GM19193 (cell line): Measurements from ENCODE around the gene IGFBP4.

ENCODE experiments used
- POLR2A ChIP-seq: IDR thresholded peaks from 4 replicates; pipeline ENCODE4 v1.6.1; 2011; ENCODE audit not compliant: insufficient read depth, insufficient read length; ENCODE audit errors: extremely low read depth

The IGFBP4 gene

DNA sequence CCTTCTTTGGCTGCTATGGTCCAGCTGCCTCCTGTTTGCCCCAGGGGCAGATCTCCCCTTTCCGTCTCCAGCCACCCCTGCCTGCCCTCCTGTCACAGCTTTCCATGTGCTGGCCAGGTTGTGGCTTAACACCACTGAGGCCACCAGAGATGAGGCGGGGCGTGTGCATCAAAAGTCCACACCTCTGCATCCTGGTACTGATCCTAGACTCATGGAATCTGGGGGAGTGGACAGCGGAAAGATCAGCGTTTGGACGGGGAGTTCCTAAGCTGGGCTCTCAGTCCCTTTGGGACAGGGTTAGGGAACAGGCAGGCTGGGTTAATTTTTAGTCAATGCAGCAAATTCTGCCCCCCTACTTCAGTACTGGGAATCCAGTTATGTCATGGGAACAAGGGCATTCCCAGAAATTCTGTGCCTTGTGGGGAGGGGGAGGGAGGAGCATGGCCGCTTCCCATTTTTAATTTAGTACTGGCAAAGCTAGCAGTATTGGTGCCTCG is 3.9 kb downstream of the IGFBP4 start:
- no peak for TF ChIP-seq POLR2A

DNA sequence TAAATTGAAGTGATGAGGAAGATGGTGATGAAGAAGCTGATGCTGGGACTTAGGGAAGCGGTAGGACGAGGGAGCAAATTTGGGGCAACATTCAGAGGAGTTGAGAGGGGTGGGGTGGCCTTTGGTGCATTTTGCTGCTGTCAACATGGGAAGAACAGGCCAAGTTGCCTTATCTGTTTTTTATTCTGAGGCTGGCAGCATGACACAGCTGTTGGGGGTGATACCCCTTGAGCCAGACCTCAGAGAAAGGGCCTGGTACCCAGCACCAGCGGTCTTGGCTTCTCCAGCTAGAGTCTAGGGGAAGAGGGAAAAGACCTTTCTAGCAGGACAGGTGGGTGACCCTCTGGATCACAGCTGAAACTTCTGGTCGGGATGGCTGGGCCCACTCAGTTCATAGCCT is 4.6 kb downstream of the IGFBP4 start:
- TF ChIP-seq POLR2A: no peak

DNA sequence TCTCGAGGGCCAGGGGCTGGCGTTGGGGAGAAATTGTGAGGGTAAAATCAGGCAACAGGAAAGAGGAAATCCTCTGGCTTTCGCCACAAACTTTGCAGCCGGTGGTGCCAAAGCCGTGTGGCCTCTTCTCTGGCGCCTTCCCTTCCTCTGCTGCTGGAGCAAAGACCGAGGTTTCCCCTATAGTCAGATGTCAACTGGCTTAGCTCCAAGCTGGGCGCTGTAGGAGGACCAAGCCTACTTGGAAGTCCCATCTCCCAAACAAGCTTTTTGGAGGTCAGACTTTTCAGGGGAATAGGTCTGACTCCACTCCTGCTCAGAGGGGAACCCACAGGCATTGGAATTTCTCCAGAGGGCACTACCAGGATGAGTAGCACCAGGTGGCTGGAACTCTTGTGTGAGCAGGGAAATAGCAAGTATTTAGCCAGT is 5.0 kb downstream of the IGFBP4 start:
- TF ChIP-seq POLR2A: no peak

DNA sequence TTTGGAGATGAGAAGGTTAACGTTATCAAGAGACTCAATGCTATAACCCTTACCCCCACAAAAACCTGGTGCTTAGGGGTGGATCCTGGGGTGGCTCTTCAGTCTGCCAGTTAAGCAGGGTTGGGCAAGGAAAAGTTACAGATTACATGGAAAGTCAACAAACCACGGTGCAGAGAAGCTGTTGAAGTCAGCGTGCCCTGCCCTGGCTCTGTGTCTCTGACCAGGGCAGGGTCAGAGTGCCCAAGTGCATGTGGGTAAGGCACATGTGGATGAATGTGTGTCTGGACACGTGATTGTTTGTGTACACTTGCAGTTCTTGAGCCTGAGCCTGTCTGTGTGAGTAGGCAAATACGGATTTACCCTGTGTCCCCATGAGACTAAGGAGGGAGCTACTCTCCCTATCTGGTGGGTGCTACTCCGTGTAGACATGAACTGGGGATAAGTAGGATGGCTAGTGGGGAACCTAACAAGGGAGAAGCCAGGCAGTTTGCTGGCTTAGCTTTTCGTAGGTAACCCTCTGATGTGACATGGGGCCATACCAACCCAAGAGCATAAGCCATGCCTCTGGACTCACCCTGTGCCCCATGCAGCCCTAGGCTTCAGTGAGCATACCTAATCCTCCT is 5.5 kb downstream of the IGFBP4 start:
- TF ChIP-seq POLR2A: no peak

DNA sequence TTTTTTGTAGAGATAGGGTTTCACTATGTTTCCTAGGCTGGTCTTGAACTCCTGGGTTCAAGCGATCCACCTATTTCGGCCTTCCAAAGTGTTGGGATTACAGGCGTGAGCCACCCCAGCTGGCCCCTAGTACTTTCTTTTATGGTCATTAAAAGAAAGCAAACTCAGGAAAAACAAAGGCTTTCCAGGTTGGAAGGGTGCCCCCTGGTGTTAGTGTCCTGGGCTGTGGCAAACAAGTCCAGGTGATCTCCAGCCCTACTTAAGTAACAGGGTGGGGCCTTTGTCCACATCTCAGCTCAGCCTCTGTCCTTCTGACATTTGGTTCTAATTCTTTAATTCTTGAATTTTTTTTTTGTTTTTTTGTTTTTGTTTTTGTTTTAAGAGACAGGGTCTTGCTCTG is 6.9 kb downstream of the IGFBP4 start:
- no peak for TF ChIP-seq POLR2A

DNA sequence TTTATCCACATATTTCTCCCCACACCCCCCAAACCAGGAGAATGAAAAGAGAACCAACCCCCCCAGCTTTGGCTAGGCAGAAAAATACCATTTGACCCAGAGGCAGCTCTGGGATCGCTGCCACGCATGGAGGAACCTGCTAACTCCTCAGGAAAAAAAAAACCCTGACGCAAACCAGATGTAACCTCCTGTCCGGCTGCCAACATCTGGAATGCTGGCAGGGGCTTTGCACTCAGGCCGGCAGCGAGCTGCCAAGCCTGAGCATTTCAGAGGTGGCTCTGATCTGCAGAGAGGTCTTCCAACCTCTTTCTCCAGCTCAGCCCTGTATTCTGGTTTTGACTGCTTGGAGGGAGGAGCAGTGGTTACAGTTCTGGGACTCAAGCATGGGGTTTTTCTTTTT is 8.2 kb downstream of the IGFBP4 start:
- TF ChIP-seq POLR2A: no peak

DNA sequence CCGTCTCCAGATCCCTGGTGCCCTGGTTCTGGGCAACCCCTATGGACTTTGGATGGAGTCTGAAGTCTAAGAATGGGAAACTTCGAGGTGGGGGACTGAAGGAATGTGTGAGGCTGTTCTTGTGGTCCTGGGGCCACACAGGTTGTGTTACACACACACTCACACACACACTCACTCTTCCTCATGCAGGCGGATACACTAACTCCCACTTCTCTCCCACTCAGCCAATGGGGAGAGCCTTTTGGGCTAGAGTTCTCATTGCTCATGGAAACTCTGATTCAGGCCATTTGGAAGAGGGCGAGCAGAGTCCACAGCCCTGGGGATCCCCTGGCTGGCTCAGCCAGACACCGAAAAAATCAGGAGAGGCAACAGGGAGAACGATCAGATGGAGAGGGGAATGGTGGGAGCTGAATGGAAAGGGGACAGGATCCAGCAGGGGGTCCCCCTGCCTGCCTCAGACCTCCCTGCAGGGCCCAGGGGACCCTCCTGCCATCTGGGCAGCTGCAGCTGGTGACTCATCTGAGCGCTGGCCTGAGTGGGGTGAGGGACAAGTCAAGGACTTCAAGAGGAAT is 9.1 kb downstream of the IGFBP4 start:
- TF ChIP-seq POLR2A: no peak

DNA sequence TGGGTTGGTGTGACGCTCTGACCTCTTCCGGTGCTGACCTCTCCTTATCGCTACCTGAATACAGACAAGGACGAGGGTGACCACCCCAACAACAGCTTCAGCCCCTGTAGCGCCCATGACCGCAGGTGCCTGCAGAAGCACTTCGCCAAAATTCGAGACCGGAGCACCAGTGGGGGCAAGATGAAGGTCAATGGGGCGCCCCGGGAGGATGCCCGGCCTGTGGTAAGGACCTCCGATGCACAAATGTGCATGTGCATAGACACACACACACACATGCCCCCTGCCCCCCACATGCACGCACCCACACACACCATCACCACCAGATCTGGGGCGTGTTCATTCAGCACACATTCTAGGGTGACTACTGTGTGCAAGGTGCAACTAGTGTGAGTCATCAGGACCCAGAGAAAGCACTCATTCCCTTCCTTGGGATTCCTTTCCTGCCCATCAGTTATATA is 9.7 kb downstream of the IGFBP4 start:
- TF ChIP-seq POLR2A: no peak

DNA sequence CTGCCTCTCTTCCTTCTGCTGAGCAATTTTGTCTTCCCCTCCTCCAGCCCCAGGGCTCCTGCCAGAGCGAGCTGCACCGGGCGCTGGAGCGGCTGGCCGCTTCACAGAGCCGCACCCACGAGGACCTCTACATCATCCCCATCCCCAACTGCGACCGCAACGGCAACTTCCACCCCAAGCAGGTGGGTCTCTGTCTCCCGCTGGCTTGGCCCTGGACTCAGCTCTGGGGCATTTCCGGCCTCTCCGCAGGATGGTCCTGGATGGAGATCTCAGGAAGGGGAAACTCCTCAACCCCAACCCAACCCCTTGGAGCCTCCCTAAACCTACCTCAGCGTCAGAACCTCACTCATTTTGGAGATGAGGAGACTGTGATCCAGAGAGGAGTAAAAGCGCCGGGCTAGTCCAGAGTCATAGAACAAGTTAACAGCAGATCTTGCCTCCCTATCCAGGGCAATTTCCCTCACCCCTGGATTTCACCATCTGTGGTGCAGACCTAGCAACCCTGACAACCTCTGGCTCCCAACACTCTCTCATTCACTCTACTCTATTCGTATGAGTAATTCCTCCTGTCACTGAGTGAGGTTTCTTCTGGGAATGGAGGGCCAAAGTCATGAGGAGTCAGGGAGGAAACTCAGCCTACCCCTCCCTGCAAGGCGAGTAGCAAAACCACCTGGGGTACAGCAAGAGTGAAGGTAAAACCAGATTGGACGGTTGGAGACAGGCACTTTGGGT is 10.8 kb downstream of the IGFBP4 start:
- no peak for TF ChIP-seq POLR2A

DNA sequence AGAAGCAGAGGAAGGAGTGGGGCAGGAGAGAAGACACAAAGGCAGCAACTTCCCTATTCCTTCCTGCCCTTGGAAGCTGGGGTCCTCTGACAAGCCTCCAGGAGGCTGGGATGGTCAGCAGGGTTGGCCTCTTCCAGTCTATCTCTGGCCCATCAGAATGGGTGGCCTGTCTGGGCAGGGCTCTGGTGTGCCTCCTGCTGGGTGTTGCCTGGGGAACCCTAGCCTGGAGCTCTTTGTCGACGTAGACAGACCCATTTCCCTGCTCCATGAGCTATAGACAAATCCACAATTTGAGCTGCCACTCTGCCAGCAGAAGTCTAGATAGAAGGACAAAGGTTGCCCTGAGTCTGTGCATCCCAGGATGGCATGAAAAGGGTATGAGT is 11.4 kb downstream of the IGFBP4 start:
- no peak for TF ChIP-seq POLR2A

DNA sequence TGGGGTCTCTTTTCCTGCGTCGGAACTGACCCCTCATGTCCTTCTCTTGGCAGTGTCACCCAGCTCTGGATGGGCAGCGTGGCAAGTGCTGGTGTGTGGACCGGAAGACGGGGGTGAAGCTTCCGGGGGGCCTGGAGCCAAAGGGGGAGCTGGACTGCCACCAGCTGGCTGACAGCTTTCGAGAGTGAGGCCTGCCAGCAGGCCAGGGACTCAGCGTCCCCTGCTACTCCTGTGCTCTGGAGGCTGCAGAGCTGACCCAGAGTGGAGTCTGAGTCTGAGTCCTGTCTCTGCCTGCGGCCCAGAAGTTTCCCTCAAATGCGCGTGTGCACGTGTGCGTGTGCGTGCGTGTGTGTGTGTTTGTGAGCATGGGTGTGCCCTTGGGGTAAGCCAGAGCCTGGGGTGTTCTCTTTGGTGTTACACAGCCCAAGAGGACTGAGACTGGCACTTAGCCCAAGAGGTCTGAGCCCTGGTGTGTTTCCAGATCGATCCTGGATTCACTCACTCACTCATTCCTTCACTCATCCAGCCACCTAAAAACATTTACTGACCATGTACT is 13.2 kb downstream of the IGFBP4 start:
- no peak for TF ChIP-seq POLR2A

DNA sequence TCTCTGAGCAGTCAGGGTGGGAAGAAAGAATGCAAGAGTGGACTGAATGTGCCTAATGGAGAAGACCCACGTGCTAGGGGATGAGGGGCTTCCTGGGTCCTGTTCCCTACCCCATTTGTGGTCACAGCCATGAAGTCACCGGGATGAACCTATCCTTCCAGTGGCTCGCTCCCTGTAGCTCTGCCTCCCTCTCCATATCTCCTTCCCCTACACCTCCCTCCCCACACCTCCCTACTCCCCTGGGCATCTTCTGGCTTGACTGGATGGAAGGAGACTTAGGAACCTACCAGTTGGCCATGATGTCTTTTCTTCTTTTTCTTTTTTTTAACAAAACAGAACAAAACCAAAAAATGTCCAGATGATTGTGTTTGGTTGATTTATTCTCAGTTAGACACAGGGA is 14.1 kb downstream of the IGFBP4 start:
- TF ChIP-seq POLR2A: no peak

DNA sequence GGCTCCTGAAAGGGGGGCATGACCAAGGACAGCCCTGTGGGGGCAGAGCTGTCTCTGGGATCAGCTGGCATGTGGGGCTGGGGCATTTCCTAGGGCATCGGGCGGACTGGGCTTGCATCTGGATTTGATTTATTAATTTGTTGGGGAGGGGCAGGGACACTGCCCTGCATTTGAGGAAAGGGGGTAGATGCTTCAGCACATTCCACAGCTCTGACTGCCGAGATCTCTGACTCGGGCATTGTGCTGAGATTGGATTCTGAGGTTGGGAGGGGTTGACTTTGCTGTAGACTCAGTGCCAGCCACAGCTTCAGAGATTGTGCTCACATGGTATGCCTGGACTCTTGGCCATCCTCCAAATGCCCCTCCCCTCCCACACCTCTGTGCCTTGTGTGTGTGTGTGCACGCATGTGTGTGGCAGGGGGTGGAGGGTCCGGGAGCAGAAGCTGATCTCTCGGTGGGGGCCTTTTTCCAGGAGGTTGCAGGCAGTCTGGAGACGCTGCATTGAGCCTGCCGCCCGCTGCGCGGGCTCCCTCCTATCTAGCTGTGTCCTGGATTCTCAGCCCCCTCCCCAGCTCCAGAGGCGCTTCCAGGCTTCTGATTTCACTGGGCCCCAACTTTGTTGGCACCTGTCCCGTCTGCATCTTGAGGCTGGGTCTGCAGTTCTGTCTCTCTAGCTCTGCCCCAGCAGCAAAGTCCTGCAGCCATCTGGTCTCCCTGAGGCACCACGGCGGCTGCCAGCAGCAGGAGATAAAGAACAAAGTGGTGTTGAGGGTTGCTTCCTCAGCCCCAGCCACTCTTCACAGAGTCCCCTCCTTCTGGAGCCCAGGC is 14.9 kb downstream of the IGFBP4 start:
- no peak for TF ChIP-seq POLR2A

DNA sequence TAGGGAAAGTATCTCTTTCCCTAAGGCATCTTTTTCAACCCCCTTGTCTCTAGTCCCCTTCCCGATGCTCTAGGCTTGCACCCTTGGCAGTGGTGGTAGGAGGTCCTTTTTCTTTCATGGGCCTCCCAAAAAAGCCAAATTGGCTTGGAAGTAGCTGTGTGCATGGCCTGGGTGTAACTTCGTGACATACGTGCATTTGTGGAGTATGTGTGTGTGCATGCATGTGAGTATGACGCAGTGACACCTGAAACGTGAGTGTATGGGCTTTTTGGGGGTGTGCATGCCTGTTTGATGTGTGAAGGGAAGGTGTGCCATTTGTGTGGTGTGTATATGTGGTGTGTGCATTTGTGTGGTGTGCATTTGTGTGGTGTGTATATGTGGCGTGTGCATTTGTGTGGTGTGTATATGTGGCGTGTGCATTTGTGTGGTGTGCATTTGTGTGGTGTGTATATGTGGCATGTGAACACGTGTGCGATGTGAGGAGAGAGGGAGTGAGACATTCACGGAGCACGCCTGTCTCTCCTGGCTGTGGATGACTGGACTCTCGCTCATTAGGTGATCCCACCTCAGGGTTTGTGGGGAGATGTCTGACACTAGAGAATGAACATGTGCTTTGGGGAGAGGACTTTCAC is 15.7 kb downstream of the IGFBP4 start:
- TF ChIP-seq POLR2A: no peak
